Gastrocnemius medialis (tissue), 4 donors: Measurements from ENCODE around the gene GALNT2. TPM values are rescaled to one million over a fixed set of nuclear protein-coding genes. Genes with fewer than 3 reads are reported as not detected.

Source experiments
- ATAC-seq, 2 donors: fragments of 150-250 bp; one replicate each; pipeline ENCODE4 v1.9.1; 2016
- DNase-seq, 2 donors: peaks; one replicate each; pipeline ENCODE4 v3.0.0-alpha.2; 2019
- H3K27ac ChIP-seq, 4 donors: fragments of 200-600 bp; sonication (generic); 1 replicate in 1 of 4; 2 replicates in 3 of 4; pipeline ENCODE4 v1.5.1; 2016 to 2018; ENCODE audit warnings: mild to moderate bottlenecking in 2 of 4, moderate library complexity in 1 of 4
- H3K27me3 ChIP-seq, 3 donors: fragments of 200-600 bp; sonication (generic) in 2 of 3; 1 replicate in 1 of 3; 2 replicates in 2 of 3; pipeline versions ENCODE4 v1.5.1 to v1.6.0; 2016 to 2019; ENCODE audit warnings: mild to moderate bottlenecking in 1 of 3, moderate library complexity in 1 of 3
- H3K36me3 ChIP-seq, 2 donors: fragments of 200-600 bp; sonication (generic) in 1 of 2; one replicate each; pipeline ENCODE4 v1.5.1; 2017 to 2018
- H3K4me1 ChIP-seq, 2 donors: fragments of 200-600 bp; sonication (generic) in 1 of 2; one replicate each; pipeline ENCODE4 v1.5.1; 2016 to 2017; ENCODE audit warnings: mild to moderate bottlenecking in 2 of 2
- H3K4me3 ChIP-seq, 4 donors: fragments of 200-600 bp; sonication (generic) in 3 of 4; 1 replicate in 1 of 4; 2 replicates in 3 of 4; pipeline ENCODE4 v1.5.1; 2016 to 2019; ENCODE audit warnings: mild to moderate bottlenecking in 2 of 4
- H3K9me3 ChIP-seq, 3 donors: fragments of 200-600 bp; sonication (generic) in 2 of 3; 1 replicate in 1 of 3; 2 replicates in 2 of 3; pipeline ENCODE4 v1.5.1; 2016 to 2019
- CTCF ChIP-seq, 5 experiments: fragments of 450-650 bp in 3 of 5; fragments of 200-600 bp in 2 of 5; sonication (generic) in 2 of 5; IDR thresholded peaks in 4 of 5; conservative IDR thresholded peaks in 1 of 5; 1 replicate in 4 of 5; 2 replicates in 1 of 5; pipeline ENCODE4 v1.5.1; 2016 to 2019; ENCODE audit warnings: antibody characterized with exemption in 5 of 5, mild to moderate bottlenecking in 3 of 5, moderate library complexity in 3 of 5
- POLR2A ChIP-seq, 2 donors: fragments of 450-650 bp; IDR thresholded peaks; one replicate each; pipeline ENCODE4 v1.6.1; 2017; ENCODE audit warnings: antibody characterized with exemption in 2 of 2, mild to moderate bottlenecking in 2 of 2, moderate library complexity in 2 of 2
- in situ Hi-C, 4 donors: fragments of 200-750 bp; cut with MboI; loops; one replicate each; pipeline versions ENCODE4 v1.15.0 to v1.8.0; 2017; ENCODE audit warnings: low sequenced_read_pairs in 4 of 4
- intact Hi-C: fragments of 100-400 bp; cut with DNase I; formaldehyde crosslinking; loops from one replicate; pipeline ENCODE4 v1.15.1; 2023; ENCODE audit warnings: low total_unique reads
- total RNA-seq, 4 donors: library from RNA; depleted of rRNA; stranded (reverse); fragments of >200 nt; gene quantifications; one replicate each; pipeline versions ENCODE4 v1.1.0 to v1.2.3, GENCODE V29; 2016

Gene GALNT2
- total RNA-seq, 4 donors from 2014 or later, result 73.7 to 106 (median 78.3) TPM

GRCh38 chr1:230152999-230153398 is 86.0 kb downstream of the GALNT2 start:
- in situ Hi-C loops, result no loop called here
- Histone ChIP-seq H3K27ac (peak overlapping the region; percentile 19 to 80 (median 50)), H3K36me3 (no peaks in the 10 kb centered on the region), H3K27me3 (no peaks in the 10 kb centered on the region), H3K4me1 (peaks cover 66 to 76% of the 10 kb centered on the region in 2 donors), H3K9me3 (no peaks in the 10 kb centered on the region), H3K4me3 (no peak overlapping the region)
- intact Hi-C loops, result no loop called here
- DNase-seq (no peak), ATAC-seq (no peak)
- TF ChIP-seq CTCF (IDR thresholded peaks at IDR 0.05 in 4 of 5, conservative IDR thresholded peaks at IDR 0.05 in 1 of 5) (no peak), POLR2A (IDR thresholded peaks at IDR 0.05) (no peak)

- in situ Hi-C loops, result no loop called here
- Histone ChIP-seq H3K27me3 (no peaks in the 10 kb centered on the region), H3K4me3 (no peak overlapping the region), H3K27ac (peak overlapping the region; percentile 80 to 91 (median 82)), H3K4me1 (peaks cover 66 to 78% of the 10 kb centered on the region in 2 donors), H3K36me3 (no peaks in the 10 kb centered on the region), H3K9me3 (no peaks in the 10 kb centered on the region)
- DNase-seq (no peak), ATAC-seq (peak in 1 of 2 donors; percentile 28)
- intact Hi-C loops, result no loop called here
- TF ChIP-seq POLR2A (IDR thresholded peaks at IDR 0.05) (peak in 1 of 2 donors; percentile 16), CTCF (IDR thresholded peaks at IDR 0.05 in 4 of 5, conservative IDR thresholded peaks at IDR 0.05 in 1 of 5) (no peak)
Observed at GRCh38 chr1:230153641-230154296, 86.7 kb downstream of the GALNT2 start.

- intact Hi-C loops (loop anchor here (5.0 kb wide), 1 partner anchor 62 kb away; no protein-coding TSS in a partner anchor), in situ Hi-C loops (no loop called here)
- no peaks in the 10 kb centered on the region for H3K9me3 ChIP-seq
- no peak for ATAC-seq
- TF ChIP-seq CTCF (IDR thresholded peaks at IDR 0.05 in 4 of 5, conservative IDR thresholded peaks at IDR 0.05 in 1 of 5) (no peak), POLR2A (IDR thresholded peaks at IDR 0.05) (no peak)
- H3K27ac ChIP-seq, result peak overlapping the region; percentile 80 to 91 (median 82)
- H3K4me1 ChIP-seq, result peaks cover 67 to 81% of the 10 kb centered on the region in 2 donors
- no peaks in the 10 kb centered on the region for H3K27me3 ChIP-seq
- H3K4me3 ChIP-seq, result peak overlapping the region in 1 of 4 donors; percentile 4
- H3K36me3 ChIP-seq, result no peaks in the 10 kb centered on the region
- no peak for DNase-seq
Observed at GRCh38 chr1:230155021-230155420, 88.0 kb downstream of the GALNT2 start.

- Histone ChIP-seq H3K9me3 (no peaks in the 10 kb centered on the region), H3K36me3 (no peaks in the 10 kb centered on the region), H3K4me1 (peaks cover 69 to 85% of the 10 kb centered on the region in 2 donors), H3K27ac (peak overlapping the region; percentile 80 to 91 (median 82)), H3K27me3 (no peaks in the 10 kb centered on the region), H3K4me3 (no peak overlapping the region)
- intact Hi-C loops, result loop anchor here (5.0 kb wide), 1 partner anchor 61 kb away; no protein-coding TSS in a partner anchor
- in situ Hi-C loops, result no loop called here
- TF ChIP-seq POLR2A (IDR thresholded peaks at IDR 0.05) (no peak), CTCF (IDR thresholded peaks at IDR 0.05 in 4 of 5, conservative IDR thresholded peaks at IDR 0.05 in 1 of 5) (no peak)
- ATAC-seq, result no peak
- no peak for DNase-seq
Observed at GRCh38 chr1:230156068-230156467, 89.0 kb downstream of the GALNT2 start.
